ENCODE results near the gene HINT3.
"Not testable (repeated sequence)": the region's sequence is repeated elsewhere in the genome, so short reads cannot be mapped to it uniquely, and the experiment has no call there.

Gene HINT3

GRCh38 chr6:125962900-125963497 lies 6.4 kb downstream of the HINT3 start:
- no peak for DNase-seq (ENCODE audit: low spot score)

GRCh38 chr6:125963817-125964216 lies 7.2 kb downstream of the HINT3 start:
- no peak for DNase-seq (ENCODE audit: low spot score)

- DNase-seq (ENCODE audit: low spot score): no peak
These were observed 10.0 kb downstream of the HINT3 start for GRCh38 chr6:125966569-125966968.

GRCh38 chr6:125968493-125968892 lies 11.9 kb downstream of the HINT3 start:
- DNase-seq (ENCODE audit: low spot score): no peak

GRCh38 chr6:125970760-125971159 lies 14.2 kb downstream of the HINT3 start:
- no peak for DNase-seq (ENCODE audit: low spot score)

GRCh38 chr6:125972478-125972877 lies 15.9 kb downstream of the HINT3 start:
- DNase-seq (ENCODE audit: low spot score): not testable (repeated sequence)

- peak; percentile 85 for DNase-seq (ENCODE audit: low spot score)
These were observed 17.8 kb downstream of the HINT3 start for GRCh38 chr6:125974214-125974866.

GRCh38 chr6:125979101-125979500 lies 22.5 kb downstream of the HINT3 start:
- no peak for DNase-seq (ENCODE audit: low spot score)

- DNase-seq (ENCODE audit: low spot score): no peak
These were observed 25.1 kb downstream of the HINT3 start for GRCh38 chr6:125981571-125982185.

- peak; percentile 52 for DNase-seq (ENCODE audit: low spot score)
These were observed 26.8 kb downstream of the HINT3 start for GRCh38 chr6:125983246-125983945.

GRCh38 chr6:125984311-125984710 lies 27.7 kb downstream of the HINT3 start:
- DNase-seq (ENCODE audit: low spot score): no peak

GRCh38 chr6:125985522-125985921 lies 29.0 kb downstream of the HINT3 start:
- DNase-seq (ENCODE audit: low spot score): no peak

GRCh38 chr6:125985979-125986300 lies 29.4 kb downstream of the HINT3 start:
- no peak for DNase-seq (ENCODE audit: low spot score)

GRCh38 chr6:125986301-125987025 lies 29.9 kb downstream of the HINT3 start, which contains the start of gene TRMT11:
TSS of gene TRMT11 (plus strand) at chr6:125986540. CDS start at chr6:125986551, 11 bp downstream.
- peak; percentile 92 for DNase-seq (ENCODE audit: low spot score)

- peak; percentile 84 for DNase-seq (ENCODE audit: low spot score)
These were observed 30.6 kb downstream of the HINT3 start for GRCh38 chr6:125987026-125987617.

GRCh38 chr6:125988280-125988679 lies 31.7 kb downstream of the HINT3 start:
- DNase-seq (ENCODE audit: low spot score): no peak

GRCh38 chr6:125989631-125990030 lies 33.1 kb downstream of the HINT3 start:
- DNase-seq (ENCODE audit: low spot score): no peak

GRCh38 chr6:125991653-125992052 lies 35.1 kb downstream of the HINT3 start:
- DNase-seq (ENCODE audit: low spot score): no peak

- no peak for DNase-seq (ENCODE audit: low spot score)
These were observed 38.3 kb downstream of the HINT3 start for GRCh38 chr6:125994670-125995488.

- peak; percentile 76 for DNase-seq (ENCODE audit: low spot score)
These were observed 39.5 kb downstream of the HINT3 start for GRCh38 chr6:125995972-125996580.
